ENCODE results near the gene RPLP2. TPM values are rescaled to one million over a fixed set of nuclear protein-coding genes. Genes with fewer than 3 reads are reported as not detected.

Gene RPLP2
- total RNA-seq, 3 donors from 2014 or later (not counting 1 experiment from before 2014, with no cell fraction given): 1,482 to 1,846 (median 1,534) TPM

DNA sequence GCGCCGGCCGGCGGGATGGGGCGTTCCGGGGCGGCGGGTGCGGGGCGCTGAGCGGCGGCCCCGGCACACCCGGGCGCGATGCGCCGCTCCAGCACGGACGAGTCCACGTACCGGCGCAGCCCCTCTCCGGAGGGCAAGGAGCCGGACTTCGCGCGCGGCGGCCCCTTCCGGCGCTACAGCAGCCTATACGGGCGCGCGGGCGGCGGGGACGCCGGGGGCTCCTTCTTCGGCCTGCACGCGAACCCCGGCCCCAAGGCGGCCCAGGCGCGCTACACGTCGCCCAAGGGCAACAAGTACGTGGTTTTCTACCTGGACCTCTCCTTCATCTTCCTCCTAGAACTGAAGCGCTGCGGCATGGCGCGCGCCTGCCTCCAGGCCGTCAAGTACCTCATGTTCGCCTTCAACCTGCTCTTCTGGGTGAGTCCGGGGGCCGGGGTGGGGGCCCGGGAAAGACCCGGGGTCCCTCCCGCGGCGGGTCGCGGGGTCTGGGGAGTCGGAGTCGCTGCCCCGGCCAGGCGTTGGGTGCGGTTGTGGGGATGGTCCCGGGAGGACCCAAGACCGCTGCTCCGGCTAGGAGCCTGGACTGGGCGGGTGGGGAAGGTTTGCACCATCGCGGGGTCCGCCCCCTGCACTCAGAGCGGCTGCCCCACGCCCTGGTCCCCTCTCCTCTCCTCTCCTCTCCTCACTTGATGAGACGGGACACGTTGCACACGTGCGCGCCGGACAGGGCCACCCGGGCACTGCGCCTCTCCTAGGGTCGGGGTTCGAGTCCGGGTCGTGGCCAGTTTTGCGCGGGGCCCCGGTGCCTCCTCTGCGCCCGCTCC is 40.4 kb downstream of the RPLP2 start:
- H3K36me3 Mint-ChIP-seq: no peaks in the 10 kb centered on the region
- DNase-seq (no peak), ATAC-seq (peak in 1 of 3 donors; percentile 11)
- no peak overlapping the region for H3K4me3 ChIP-seq (ENCODE audit: low read length)
- intact Hi-C loops (cut with micrococcal nuclease): loop anchor here (10.0 kb wide), 1 partner anchor 65 kb away; the partner anchor contains the start of gene CHID1
- no peaks in the 10 kb centered on the region for H3K27me3 Mint-ChIP-seq (ENCODE audit: low read depth in 2 of 2)
- H3K9me3 ChIP-seq (ENCODE audit: control insufficient read depth, insufficient read depth, low read length): no peaks in the 10 kb centered on the region
- TF ChIP-seq, protein P1, sequence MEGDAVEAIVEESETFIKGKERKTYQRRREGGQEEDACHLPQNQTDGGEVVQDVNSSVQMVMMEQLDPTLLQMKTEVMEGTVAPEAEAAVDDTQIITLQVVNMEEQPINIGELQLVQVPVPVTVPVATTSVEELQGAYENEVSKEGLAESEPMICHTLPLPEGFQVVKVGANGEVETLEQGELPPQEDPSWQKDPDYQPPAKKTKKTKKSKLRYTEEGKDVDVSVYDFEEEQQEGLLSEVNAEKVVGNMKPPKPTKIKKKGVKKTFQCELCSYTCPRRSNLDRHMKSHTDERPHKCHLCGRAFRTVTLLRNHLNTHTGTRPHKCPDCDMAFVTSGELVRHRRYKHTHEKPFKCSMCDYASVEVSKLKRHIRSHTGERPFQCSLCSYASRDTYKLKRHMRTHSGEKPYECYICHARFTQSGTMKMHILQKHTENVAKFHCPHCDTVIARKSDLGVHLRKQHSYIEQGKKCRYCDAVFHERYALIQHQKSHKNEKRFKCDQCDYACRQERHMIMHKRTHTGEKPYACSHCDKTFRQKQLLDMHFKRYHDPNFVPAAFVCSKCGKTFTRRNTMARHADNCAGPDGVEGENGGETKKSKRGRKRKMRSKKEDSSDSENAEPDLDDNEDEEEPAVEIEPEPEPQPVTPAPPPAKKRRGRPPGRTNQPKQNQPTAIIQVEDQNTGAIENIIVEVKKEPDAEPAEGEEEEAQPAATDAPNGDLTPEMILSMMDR (IDR thresholded peaks at IDR 0.05): no peak
- no peak overlapping the region for H3K27ac ChIP-seq (ENCODE audit: low read length)
- no peaks in the 10 kb centered on the region for H3K36me3 ChIP-seq (ENCODE audit: control insufficient read depth, insufficient read depth, low read length)
- 47% methylated on average over 97 of the region's 97 CpGs for WGBS (ENCODE audit: insufficient coverage)
- H3K4me1 Mint-ChIP-seq: peaks cover 0 to 15% of the 10 kb centered on the region in 2 donors
- H3K4me1 ChIP-seq (ENCODE audit: control insufficient read depth, insufficient read depth, low read length): peaks cover 19% of the 10 kb centered on the region
- no peaks in the 10 kb centered on the region for H3K9me3 Mint-ChIP-seq
- peak overlapping the region; percentile 58 for H3K4me3 Mint-ChIP-seq
- no peak overlapping the region for H3K27ac Mint-ChIP-seq
- H3K27me3 ChIP-seq (ENCODE audit: control insufficient read depth, insufficient read depth, low read length): peaks cover 6% of the 10 kb centered on the region

DNA sequence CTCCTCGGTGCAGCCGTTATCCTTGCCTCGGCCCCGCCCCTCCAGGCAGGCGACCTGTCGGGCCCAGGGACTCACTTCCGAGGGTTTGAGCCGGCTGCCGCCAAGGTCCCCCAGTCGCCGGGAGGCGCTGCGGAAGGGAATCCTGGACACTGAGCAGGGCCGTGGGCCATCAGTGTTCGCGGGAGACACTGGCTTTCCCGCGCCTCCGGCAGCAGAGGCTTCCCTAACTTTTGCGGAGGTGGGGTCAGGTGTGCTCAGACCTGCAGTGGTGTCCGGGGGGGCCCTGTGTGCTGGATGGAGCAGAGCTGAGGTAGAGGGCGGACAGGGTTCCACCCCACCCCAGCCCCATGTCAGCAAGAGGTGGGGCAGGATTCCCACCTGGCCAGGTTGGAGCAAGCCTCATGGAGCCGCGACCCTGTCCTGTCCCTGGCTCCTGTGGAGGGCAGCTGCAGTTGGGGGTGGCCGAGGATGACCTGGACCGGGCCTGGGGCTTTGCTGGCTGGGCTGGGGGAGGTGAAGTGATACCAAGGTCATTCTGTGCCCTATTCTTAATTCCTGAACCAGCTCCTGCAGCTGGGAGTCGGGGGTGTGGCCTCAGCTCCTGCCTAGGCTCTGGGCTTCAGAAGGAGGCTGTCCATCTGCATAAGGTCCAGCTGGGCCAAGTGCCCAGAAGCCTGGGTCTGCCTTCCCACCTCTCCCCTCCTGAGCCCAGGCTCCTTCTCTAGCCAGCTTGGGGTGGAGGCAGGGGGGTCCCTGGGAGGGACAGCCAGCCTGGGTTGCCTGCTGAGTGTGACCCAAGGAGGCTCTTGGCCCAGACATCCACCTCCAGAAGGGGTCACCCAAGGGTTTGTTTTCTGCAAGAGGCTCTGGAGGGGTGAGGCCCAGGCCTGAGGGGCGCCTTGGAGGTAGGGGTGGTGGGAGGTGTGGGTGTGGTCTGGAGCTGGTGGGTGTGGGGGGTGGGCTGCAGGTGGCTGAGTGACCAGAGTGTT is 41.3 kb downstream of the RPLP2 start:
- H3K4me1 Mint-ChIP-seq: peaks cover 0 to 12% of the 10 kb centered on the region in 2 donors
- peak in 1 of 2 donors; percentile 33 for DNase-seq

DNA sequence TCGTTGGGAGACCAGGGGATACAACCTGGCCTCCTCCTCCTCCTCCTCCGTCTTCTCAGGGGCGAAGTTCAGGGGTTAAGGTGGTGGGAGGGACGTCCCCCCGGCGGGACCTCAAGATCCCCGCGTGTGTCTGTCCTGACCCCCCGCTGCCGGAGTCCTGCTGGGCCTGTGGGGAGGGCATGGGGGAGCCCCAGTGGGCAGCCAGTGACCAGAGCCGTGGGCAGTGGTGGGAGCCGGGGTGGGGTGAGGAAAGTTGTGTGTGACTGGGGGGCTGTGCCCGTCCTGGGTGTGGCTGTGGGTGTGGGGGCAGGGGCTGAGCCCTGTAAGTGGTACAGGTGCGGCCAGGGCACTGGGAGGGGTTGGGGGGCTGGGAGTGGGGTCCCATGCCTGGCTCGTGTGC is 43.0 kb downstream of the RPLP2 start:
- Mint-ChIP-seq H3K27ac (no peak overlapping the region), H3K4me3 (no peak overlapping the region), H3K9me3 (no peaks in the 10 kb centered on the region), H3K36me3 (no peaks in the 10 kb centered on the region), H3K27me3 (ENCODE audit: low read depth in 2 of 2) (no peaks in the 10 kb centered on the region), H3K4me1 (peaks cover 7 to 19% of the 10 kb centered on the region in 2 donors)
- ATAC-seq: no peak
- no peak overlapping the region for H3K27ac ChIP-seq (ENCODE audit: low read length)
- TF ChIP-seq, protein P1 (IDR thresholded peaks at IDR 0.05): no peak
- DNase-seq: no peak
- no peaks in the 10 kb centered on the region for H3K9me3 ChIP-seq (ENCODE audit: control insufficient read depth, insufficient read depth, low read length)
- peaks cover 6% of the 10 kb centered on the region for H3K27me3 ChIP-seq (ENCODE audit: control insufficient read depth, insufficient read depth, low read length)
- peaks cover 31% of the 10 kb centered on the region for H3K4me1 ChIP-seq (ENCODE audit: control insufficient read depth, insufficient read depth, low read length)
- intact Hi-C loops (cut with micrococcal nuclease): no loop called here
- no peaks in the 10 kb centered on the region for H3K36me3 ChIP-seq (ENCODE audit: control insufficient read depth, insufficient read depth, low read length)
- WGBS (ENCODE audit: insufficient coverage): 91% methylated on average over 14 of the region's 15 CpGs
- no peak overlapping the region for H3K4me3 ChIP-seq (ENCODE audit: low read length)

More for the DNA sequence above, 41.3 kb downstream of the RPLP2 start:
- H3K36me3 ChIP-seq (ENCODE audit: control insufficient read depth, insufficient read depth, low read length): no peaks in the 10 kb centered on the region
- intact Hi-C loops (cut with micrococcal nuclease): no loop called here
- ATAC-seq: no peak
- peaks cover 20% of the 10 kb centered on the region for H3K4me1 ChIP-seq (ENCODE audit: control insufficient read depth, insufficient read depth, low read length)
- peaks cover 6% of the 10 kb centered on the region for H3K27me3 ChIP-seq (ENCODE audit: control insufficient read depth, insufficient read depth, low read length)
- WGBS (ENCODE audit: insufficient coverage): 92% methylated on average over 28 of the region's 28 CpGs
- H3K27me3 Mint-ChIP-seq (ENCODE audit: low read depth in 2 of 2): no peaks in the 10 kb centered on the region
- H3K36me3 Mint-ChIP-seq: no peaks in the 10 kb centered on the region
- H3K4me3 Mint-ChIP-seq: no peak overlapping the region
- no peak overlapping the region for H3K27ac ChIP-seq (ENCODE audit: low read length)
- H3K9me3 ChIP-seq (ENCODE audit: control insufficient read depth, insufficient read depth, low read length): no peaks in the 10 kb centered on the region
- TF ChIP-seq, protein P1 (IDR thresholded peaks at IDR 0.05): no peak
- no peaks in the 10 kb centered on the region for H3K9me3 Mint-ChIP-seq
- H3K27ac Mint-ChIP-seq: no peak overlapping the region
- no peak overlapping the region for H3K4me3 ChIP-seq (ENCODE audit: low read length)
